Ishikawa (cell line): ENCODE results near the gene ARHGAP26.

Experiments
- CEBPB ChIP-seq: IDR thresholded peaks from 2 replicates; pipeline ENCODE4 v1.6.1; 2012
- CREB1 ChIP-seq: IDR thresholded peaks from 2 replicates; pipeline ENCODE4 v1.6.1; 2012; ENCODE audit warnings: low read depth
- EGR1 ChIP-seq: IDR thresholded peaks from 2 replicates; pipeline ENCODE4 v1.6.1; 2012
- EP300 ChIP-seq: IDR thresholded peaks from 2 replicates; pipeline ENCODE4 v1.6.1; 2012; ENCODE audit warnings: borderline replicate concordance
- FOXM1 ChIP-seq: IDR thresholded peaks from 2 replicates; pipeline ENCODE4 v1.6.1; 2012; ENCODE audit warnings: low read depth, borderline replicate concordance
- NFIC ChIP-seq: IDR thresholded peaks from 2 replicates; pipeline ENCODE4 v1.6.1; 2012
- RAD21 ChIP-seq: IDR thresholded peaks from 2 replicates; pipeline ENCODE4 v1.6.1; 2012; ENCODE audit warnings: low read depth
- TAF1 ChIP-seq: IDR thresholded peaks from 2 replicates; pipeline ENCODE4 v1.6.1; 2012; ENCODE audit warnings: low read depth, mild to moderate bottlenecking
- TCF12 ChIP-seq: IDR thresholded peaks from 2 replicates; pipeline ENCODE4 v1.6.1; 2012; ENCODE audit warnings: low read depth
- TEAD4 ChIP-seq: IDR thresholded peaks from 2 replicates; pipeline ENCODE4 v1.6.1; 2012
- YY1 ChIP-seq: IDR thresholded peaks from 2 replicates; pipeline ENCODE4 v1.6.1; 2012; ENCODE audit warnings: low read depth
- ZBTB7A ChIP-seq: IDR thresholded peaks from 2 replicates; pipeline ENCODE4 v1.6.1; 2012; ENCODE audit warnings: low read depth
- TF ChIP-seq, protein P1 (sequence below): IDR thresholded peaks from 2 replicates; pipeline ENCODE4 v1.6.1; 2012
- TF ChIP-seq, protein P2 (sequence below): IDR thresholded peaks from 2 replicates; pipeline ENCODE4 v1.6.1; 2012; ENCODE audit warnings: low read depth, mild to moderate bottlenecking
- TF ChIP-seq, protein P3 (sequence below): IDR thresholded peaks from 2 replicates; pipeline ENCODE4 v1.6.1; 2012

Gene ARHGAP26

GRCh38 chr5:142779163-142779840, 9.1 kb downstream of the ARHGAP26 start:
- TF ChIP-seq TEAD4 (no peak), YY1 (no peak), TAF1 (no peak), ZBTB7A (no peak), EP300 (no peak), RAD21 (no peak), EGR1 (no peak)
- TF ChIP-seq, protein P1, sequence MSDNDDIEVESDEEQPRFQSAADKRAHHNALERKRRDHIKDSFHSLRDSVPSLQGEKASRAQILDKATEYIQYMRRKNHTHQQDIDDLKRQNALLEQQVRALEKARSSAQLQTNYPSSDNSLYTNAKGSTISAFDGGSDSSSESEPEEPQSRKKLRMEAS = no peak
- TF ChIP-seq, protein P2, sequence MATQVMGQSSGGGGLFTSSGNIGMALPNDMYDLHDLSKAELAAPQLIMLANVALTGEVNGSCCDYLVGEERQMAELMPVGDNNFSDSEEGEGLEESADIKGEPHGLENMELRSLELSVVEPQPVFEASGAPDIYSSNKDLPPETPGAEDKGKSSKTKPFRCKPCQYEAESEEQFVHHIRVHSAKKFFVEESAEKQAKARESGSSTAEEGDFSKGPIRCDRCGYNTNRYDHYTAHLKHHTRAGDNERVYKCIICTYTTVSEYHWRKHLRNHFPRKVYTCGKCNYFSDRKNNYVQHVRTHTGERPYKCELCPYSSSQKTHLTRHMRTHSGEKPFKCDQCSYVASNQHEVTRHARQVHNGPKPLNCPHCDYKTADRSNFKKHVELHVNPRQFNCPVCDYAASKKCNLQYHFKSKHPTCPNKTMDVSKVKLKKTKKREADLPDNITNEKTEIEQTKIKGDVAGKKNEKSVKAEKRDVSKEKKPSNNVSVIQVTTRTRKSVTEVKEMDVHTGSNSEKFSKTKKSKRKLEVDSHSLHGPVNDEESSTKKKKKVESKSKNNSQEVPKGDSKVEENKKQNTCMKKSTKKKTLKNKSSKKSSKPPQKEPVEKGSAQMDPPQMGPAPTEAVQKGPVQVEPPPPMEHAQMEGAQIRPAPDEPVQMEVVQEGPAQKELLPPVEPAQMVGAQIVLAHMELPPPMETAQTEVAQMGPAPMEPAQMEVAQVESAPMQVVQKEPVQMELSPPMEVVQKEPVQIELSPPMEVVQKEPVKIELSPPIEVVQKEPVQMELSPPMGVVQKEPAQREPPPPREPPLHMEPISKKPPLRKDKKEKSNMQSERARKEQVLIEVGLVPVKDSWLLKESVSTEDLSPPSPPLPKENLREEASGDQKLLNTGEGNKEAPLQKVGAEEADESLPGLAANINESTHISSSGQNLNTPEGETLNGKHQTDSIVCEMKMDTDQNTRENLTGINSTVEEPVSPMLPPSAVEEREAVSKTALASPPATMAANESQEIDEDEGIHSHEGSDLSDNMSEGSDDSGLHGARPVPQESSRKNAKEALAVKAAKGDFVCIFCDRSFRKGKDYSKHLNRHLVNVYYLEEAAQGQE = no peak

GRCh38 chr5:142780871-142781270, 10.7 kb downstream of the ARHGAP26 start:
- TF ChIP-seq TEAD4 (no peak), NFIC (no peak), TCF12 (no peak), EP300 (no peak), FOXM1 (no peak), CEBPB (no peak), RAD21 (no peak), ZBTB7A (no peak), TAF1 (no peak), EGR1 (no peak), CREB1 (no peak), YY1 (no peak)
- TF ChIP-seq, protein P3, sequence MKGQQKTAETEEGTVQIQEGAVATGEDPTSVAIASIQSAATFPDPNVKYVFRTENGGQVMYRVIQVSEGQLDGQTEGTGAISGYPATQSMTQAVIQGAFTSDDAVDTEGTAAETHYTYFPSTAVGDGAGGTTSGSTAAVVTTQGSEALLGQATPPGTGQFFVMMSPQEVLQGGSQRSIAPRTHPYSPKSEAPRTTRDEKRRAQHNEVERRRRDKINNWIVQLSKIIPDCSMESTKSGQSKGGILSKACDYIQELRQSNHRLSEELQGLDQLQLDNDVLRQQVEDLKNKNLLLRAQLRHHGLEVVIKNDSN = no peak
- TF ChIP-seq, protein P1 = no peak
- TF ChIP-seq, protein P2 = no peak

DNA sequence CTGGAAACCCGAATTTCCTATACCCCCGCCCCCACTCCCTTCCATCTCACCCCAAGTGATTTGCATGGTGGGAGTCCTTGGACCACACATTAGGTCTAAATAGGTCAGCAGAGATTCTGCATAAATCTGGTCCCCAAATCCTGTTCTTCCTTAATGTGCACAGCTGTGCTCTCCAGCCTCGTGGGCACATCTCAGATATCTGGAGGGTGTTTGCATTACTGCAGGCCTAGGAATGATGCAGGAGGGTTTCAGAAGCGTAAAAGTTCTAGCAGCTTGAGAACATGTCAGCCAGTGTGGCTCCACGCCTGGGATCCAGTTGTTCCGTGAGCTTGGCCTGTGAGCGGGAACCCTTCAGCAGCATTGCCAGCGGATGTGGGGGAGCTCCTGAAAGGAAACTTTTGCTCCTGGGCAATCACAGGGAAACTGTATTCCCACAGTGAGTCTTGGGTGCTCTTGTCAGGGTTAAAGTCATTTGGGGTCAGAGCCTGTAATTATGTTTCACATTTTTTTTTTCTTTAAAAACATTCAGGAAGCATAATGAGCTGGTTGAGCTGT, 12.9 kb downstream of the ARHGAP26 start:
- TF ChIP-seq, protein P3 = no peak
- no peak for TF ChIP-seq CREB1
- no peak for TF ChIP-seq EGR1
- no peak for TF ChIP-seq TCF12
- no peak for TF ChIP-seq ZBTB7A
- no peak for TF ChIP-seq NFIC
- no peak for TF ChIP-seq TEAD4
- no peak for TF ChIP-seq FOXM1
- no peak for TF ChIP-seq RAD21
- TF ChIP-seq, protein P2 = no peak
- TF ChIP-seq CEBPB = no peak
- no peak for TF ChIP-seq EP300
- no peak for TF ChIP-seq YY1
- TF ChIP-seq, protein P1 = no peak
- no peak for TF ChIP-seq TAF1
